Calu3 (cell line): ENCODE data around the gene RNF150. TPM values are rescaled to one million over a fixed set of nuclear protein-coding genes. Genes with fewer than 3 reads are reported as not detected.

Source experiments
- BruUV-seq: library from RNA; stranded (reverse); fragments of 400-500 nt; replicated peaks from 2 replicates; lab custom pipeline; 2021; lab: Mats Ljungman, UMichigan
- CTCF ChIA-PET: fragments of 300-600 bp; sonication (Branson Sonifier 250); formaldehyde crosslinking; loops from one replicate; lab custom pipeline; 2022; ENCODE audit warnings: antibody characterized with exemption; lab: Charles Lee
- DNase-seq: peaks from one replicate; pipeline ENCODE4 v3.0.0; 2022
- H3K27ac Mint-ChIP-seq: one replicate; pipeline ENCODE4 v1.8.0; 2022; ENCODE audit warnings: mixed read lengths; ENCODE audit not compliant: unreplicated experiment
- H3K27me3 Mint-ChIP-seq: one replicate; pipeline ENCODE4 v1.8.0; 2022; ENCODE audit warnings: mixed read lengths; ENCODE audit not compliant: unreplicated experiment
- H3K36me3 Mint-ChIP-seq: one replicate; pipeline ENCODE4 v1.8.0; 2022; ENCODE audit warnings: mild to moderate bottlenecking, moderate library complexity, mixed read lengths; ENCODE audit not compliant: insufficient read depth, unreplicated experiment
- H3K4me1 Mint-ChIP-seq: one replicate; pipeline ENCODE4 v1.8.0; 2022; ENCODE audit warnings: mild to moderate bottlenecking, low read depth, mixed read lengths; ENCODE audit not compliant: unreplicated experiment
- H3K4me3 Mint-ChIP-seq: one replicate; pipeline ENCODE4 v1.8.0; 2022; ENCODE audit warnings: mild to moderate bottlenecking, low read depth, moderate library complexity, mixed read lengths; ENCODE audit not compliant: unreplicated experiment
- H3K9me3 Mint-ChIP-seq: one replicate; pipeline ENCODE4 v1.8.0; 2022; ENCODE audit warnings: low read depth, mixed read lengths; ENCODE audit not compliant: unreplicated experiment
- intact Hi-C: fragments of 100-400 bp; cut with micrococcal nuclease; formaldehyde crosslinking; loops from one replicate; pipeline ENCODE4 v1.10.0; 2022; ENCODE audit not compliant: unreplicated experiment
- total RNA-seq: library from RNA; stranded (reverse); gene quantifications from 2 replicates; pipeline ENCODE4 v1.2.3, GENCODE V29; 2022
- TF ChIP-seq, protein P1 (sequence below): fragments of 200-600 bp; IDR thresholded peaks from one replicate; pipeline ENCODE4 v1.8.0; 2022; ENCODE audit warnings: antibody characterized with exemption; ENCODE audit not compliant: unreplicated experiment

RNF150 gene
- total RNA-seq, 1 experiment from 2014 or later, result 0.14 TPM

GRCh38 chr4:140906993-140907962, 226.0 kb downstream of the RNF150 start:
- CTCF ChIA-PET, result no interaction called here
- H3K36me3 Mint-ChIP-seq, result no peaks in the 10 kb centered on the region
- intact Hi-C loops, result no loop called here
- H3K4me1 Mint-ChIP-seq, result no peaks in the 10 kb centered on the region
- H3K4me3 Mint-ChIP-seq, result no peak overlapping the region
- BruUV-seq, result no TSS peak
- peaks cover 40% of the 10 kb centered on the region for H3K27me3 Mint-ChIP-seq
- TF ChIP-seq, protein P1, sequence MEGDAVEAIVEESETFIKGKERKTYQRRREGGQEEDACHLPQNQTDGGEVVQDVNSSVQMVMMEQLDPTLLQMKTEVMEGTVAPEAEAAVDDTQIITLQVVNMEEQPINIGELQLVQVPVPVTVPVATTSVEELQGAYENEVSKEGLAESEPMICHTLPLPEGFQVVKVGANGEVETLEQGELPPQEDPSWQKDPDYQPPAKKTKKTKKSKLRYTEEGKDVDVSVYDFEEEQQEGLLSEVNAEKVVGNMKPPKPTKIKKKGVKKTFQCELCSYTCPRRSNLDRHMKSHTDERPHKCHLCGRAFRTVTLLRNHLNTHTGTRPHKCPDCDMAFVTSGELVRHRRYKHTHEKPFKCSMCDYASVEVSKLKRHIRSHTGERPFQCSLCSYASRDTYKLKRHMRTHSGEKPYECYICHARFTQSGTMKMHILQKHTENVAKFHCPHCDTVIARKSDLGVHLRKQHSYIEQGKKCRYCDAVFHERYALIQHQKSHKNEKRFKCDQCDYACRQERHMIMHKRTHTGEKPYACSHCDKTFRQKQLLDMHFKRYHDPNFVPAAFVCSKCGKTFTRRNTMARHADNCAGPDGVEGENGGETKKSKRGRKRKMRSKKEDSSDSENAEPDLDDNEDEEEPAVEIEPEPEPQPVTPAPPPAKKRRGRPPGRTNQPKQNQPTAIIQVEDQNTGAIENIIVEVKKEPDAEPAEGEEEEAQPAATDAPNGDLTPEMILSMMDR, result no peak
- no peak for DNase-seq
- no peak overlapping the region for H3K27ac Mint-ChIP-seq
- no peaks in the 10 kb centered on the region for H3K9me3 Mint-ChIP-seq

- TF ChIP-seq, protein P1, result no peak
- no peak for DNase-seq
- BruUV-seq, result no TSS peak
- H3K27me3 Mint-ChIP-seq, result peaks cover 58% of the 10 kb centered on the region
- H3K36me3 Mint-ChIP-seq, result no peaks in the 10 kb centered on the region
- intact Hi-C loops, result no loop called here
- H3K4me3 Mint-ChIP-seq, result no peak overlapping the region
- H3K9me3 Mint-ChIP-seq, result no peaks in the 10 kb centered on the region
- no peak overlapping the region for H3K27ac Mint-ChIP-seq
- CTCF ChIA-PET, result no interaction called here
- no peaks in the 10 kb centered on the region for H3K4me1 Mint-ChIP-seq
These were observed 228.4 kb downstream of the RNF150 start for GRCh38 chr4:140904904-140905303.

DNA sequence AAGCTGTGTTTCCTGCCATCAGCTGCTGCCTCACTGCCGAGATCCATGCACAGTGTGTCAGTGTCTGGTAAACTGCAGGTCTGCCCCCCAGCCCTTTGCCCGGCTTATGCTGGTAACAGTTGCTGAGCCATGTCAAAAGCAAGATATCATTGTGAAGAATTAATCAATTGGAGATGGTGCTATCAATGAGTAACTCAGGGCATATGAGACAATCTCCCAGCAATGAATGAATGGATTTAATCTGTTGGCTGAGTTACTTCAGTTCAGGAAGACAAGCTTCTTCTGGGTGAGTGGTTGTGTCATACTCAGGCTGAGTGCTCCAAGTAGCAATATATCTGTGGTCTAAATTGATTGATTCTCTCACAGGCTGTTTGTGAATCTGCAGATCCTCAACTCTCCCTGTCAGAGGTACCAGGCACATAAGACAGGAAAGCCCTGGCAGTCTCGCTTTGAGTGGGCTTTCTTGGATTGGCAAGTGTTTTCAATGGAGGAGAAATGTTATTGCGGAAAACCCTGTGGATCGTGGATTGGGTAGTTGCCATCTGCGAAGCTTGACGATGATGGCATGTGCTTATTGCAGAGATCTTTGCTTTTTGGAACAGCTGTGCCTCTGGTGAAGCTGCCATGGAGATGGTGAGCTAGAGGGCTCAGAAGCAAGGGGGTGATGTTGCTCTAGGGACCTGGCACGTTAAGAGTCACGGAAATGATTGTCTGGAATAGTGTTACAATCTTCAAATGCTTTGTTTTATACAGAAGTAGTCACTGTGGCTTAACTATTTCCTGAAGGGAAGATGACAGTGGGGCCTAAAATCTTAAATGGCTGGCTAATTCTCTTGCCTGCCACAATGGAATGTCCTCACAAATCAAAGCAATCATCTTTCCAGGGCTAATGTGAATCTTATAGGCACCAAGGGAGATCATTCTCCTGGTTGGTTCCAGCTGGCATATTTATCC, 229.5 kb downstream of the RNF150 start:
- Mint-ChIP-seq H3K36me3 (no peaks in the 10 kb centered on the region), H3K4me1 (no peaks in the 10 kb centered on the region), H3K4me3 (no peak overlapping the region), H3K27ac (no peak overlapping the region), H3K9me3 (no peaks in the 10 kb centered on the region), H3K27me3 (peaks cover 65% of the 10 kb centered on the region)
- DNase-seq, result no peak
- no TSS peak for BruUV-seq
- TF ChIP-seq, protein P1, result no peak
- intact Hi-C loops, result no loop called here
- CTCF ChIA-PET, result interaction anchor here (1.3 kb wide), 1 partner anchor 12 kb away, joined by 3 read pairs; no protein-coding TSS in a partner anchor

DNA sequence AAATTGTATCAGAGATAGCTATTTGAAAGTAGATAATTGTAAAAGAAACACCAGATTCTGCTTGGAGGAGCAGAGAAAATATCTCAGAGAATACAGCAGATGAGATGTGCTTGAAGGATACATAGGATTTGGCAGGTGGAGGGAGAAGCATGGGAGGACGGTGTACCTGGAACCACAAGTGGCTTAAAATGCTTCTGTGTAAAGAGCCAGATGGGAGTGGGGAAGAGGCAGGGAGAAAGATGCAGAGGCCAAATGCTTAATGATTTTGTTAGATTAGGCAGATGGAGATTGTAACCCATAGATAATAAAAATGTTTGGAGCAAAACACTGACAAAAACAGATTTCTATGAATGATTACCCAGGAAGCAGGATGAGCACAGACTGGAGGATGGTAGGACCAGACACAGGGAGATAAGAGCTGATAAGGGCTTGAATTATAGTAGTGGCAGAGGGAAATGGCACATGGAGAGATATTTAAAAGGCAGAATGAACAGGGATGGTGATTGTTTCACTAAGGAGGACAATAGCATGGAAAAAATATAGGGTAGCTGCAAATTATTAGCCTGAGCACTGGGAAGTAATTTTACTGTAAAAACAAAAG, 231.4 kb downstream of the RNF150 start:
- TF ChIP-seq, protein P1, result no peak
- CTCF ChIA-PET, result interaction anchor here (1.2 kb wide), 1 partner anchor 17 kb away, joined by 4 read pairs; no protein-coding TSS in a partner anchor
- no TSS peak for BruUV-seq
- no peak overlapping the region for H3K4me3 Mint-ChIP-seq
- H3K27ac Mint-ChIP-seq, result no peak overlapping the region
- H3K4me1 Mint-ChIP-seq, result no peaks in the 10 kb centered on the region
- intact Hi-C loops, result no loop called here
- H3K9me3 Mint-ChIP-seq, result no peaks in the 10 kb centered on the region
- peaks cover 65% of the 10 kb centered on the region for H3K27me3 Mint-ChIP-seq
- H3K36me3 Mint-ChIP-seq, result no peaks in the 10 kb centered on the region
- DNase-seq, result no peak
